Measurements from ENCODE around the gene SH3RF3.

Gene SH3RF3

DNA sequence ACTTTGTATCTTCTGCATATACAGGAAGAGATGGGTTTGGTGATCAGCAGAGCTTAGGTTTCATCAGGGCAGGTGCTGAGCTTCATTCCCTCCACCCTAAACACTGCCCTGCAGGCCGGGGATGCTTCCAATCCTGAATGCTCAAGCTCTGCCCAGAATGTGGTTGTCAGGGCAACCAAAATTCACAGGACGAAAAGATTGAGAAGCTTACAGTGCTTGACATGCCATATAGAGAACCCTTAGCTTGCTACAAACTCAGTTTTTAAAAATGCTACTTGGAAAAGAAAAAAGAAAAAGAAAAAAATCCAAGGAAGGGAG is 65.6 kb downstream of the SH3RF3 start:
- TF ChIP-seq, protein P1, sequence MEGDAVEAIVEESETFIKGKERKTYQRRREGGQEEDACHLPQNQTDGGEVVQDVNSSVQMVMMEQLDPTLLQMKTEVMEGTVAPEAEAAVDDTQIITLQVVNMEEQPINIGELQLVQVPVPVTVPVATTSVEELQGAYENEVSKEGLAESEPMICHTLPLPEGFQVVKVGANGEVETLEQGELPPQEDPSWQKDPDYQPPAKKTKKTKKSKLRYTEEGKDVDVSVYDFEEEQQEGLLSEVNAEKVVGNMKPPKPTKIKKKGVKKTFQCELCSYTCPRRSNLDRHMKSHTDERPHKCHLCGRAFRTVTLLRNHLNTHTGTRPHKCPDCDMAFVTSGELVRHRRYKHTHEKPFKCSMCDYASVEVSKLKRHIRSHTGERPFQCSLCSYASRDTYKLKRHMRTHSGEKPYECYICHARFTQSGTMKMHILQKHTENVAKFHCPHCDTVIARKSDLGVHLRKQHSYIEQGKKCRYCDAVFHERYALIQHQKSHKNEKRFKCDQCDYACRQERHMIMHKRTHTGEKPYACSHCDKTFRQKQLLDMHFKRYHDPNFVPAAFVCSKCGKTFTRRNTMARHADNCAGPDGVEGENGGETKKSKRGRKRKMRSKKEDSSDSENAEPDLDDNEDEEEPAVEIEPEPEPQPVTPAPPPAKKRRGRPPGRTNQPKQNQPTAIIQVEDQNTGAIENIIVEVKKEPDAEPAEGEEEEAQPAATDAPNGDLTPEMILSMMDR (IDR thresholded peaks at IDR 0.05), result no peak
- no peak for DNase-seq
- no peaks in the 10 kb centered on the region for H3K9me3 Mint-ChIP-seq
- H3K4me3 Mint-ChIP-seq, result no peak overlapping the region
- H3K27me3 Mint-ChIP-seq (ENCODE audit: low read depth, poor library complexity), result peaks cover 9% of the 10 kb centered on the region
- no peak overlapping the region for H3K27ac Mint-ChIP-seq
- peaks cover 55% of the 10 kb centered on the region for H3K4me1 Mint-ChIP-seq
- no peaks in the 10 kb centered on the region for H3K36me3 Mint-ChIP-seq (ENCODE audit: low read depth)

DNA sequence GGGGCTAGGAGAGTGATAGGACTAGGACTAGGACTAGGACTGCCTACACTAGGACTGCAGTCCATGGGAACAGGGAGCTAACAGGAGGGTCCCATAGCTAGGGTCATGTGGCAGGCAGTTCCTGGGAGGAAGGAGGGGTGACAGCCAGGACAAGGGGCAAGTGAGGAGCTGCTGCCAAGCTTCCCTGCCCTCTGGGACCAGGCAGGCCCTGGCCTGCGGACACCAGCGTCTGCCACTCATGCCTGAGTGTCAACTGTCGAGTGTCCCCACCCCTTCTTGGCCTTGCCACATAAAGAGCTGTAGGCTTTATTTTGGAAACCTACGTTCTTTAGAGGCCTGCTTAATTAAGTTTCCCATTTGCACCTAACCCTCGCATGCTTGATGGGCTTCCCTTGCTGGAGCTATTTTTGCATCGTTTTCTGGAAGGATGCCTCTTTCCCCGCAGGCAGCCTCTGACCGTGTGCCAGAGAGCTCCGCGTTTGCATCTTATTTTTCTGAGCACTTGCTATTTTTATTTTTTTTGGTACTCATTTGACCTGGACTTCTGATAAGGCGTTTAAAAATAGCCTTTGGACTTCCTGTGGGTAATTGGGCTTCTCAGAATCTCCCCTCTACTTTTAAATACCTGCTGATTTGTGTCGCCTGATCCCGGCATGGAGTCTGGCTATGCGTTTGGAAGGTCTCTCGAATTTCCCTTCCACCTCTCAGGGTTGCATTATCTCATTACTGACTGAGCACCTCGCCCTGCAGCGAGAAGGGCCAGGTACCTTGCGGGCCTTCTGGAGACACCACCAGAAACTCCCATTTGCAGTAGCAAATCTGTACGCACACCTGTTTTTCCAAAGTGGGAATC is 66.4 kb downstream of the SH3RF3 start:
- Mint-ChIP-seq H3K36me3 (ENCODE audit: low read depth) (no peaks in the 10 kb centered on the region), H3K4me1 (peaks cover 55% of the 10 kb centered on the region), H3K27ac (peak overlapping the region; percentile 87), H3K4me3 (no peak overlapping the region), H3K27me3 (ENCODE audit: low read depth, poor library complexity) (peaks cover 9% of the 10 kb centered on the region), H3K9me3 (no peaks in the 10 kb centered on the region)
- no peak for DNase-seq
- TF ChIP-seq, protein P1 (IDR thresholded peaks at IDR 0.05), result no peak

DNA sequence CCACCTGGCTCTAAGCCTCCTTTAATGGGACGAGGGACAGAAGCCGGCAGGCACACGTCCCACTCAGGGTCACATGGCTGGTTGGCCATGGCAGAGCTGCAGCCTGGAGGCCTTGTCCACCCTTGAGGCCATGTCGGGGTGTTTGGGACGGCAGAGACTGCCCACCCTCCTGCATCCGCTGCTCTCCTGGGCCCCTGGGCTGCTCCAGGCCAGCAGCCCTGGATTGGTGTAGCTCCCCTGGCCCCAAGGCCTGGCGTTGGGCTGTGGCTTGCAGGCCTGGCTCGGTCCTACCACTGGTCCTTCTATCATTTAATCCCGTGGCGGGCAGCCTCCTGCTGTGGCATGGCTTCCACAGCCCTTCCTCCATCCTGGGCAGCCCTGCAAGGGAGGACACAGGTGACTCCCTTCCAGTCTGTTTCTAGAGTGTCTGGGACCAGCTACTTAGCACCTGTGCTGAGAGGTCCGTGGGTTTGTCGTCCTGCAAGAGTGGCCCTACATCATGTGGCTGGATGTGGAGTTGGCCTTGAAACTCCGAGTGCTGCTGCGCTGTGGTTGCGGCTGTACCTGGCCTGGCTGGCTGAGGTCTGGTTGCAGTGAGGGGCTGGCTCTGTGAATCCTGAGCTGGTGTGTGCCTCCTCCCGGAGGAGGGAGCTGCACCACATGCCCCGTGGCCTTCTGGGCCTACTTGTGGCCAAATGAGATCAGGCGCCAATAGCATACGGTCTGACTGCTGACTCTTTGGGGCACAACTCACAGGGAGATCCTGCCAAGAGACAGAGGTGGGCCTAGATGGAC is 67.3 kb downstream of the SH3RF3 start:
- no peak for DNase-seq
- peaks cover 56% of the 10 kb centered on the region for H3K4me1 Mint-ChIP-seq

GRCh38 chr2:109197491-109198418 is 68.8 kb downstream of the SH3RF3 start:
- H3K36me3 Mint-ChIP-seq (ENCODE audit: low read depth), result no peaks in the 10 kb centered on the region
- H3K27me3 Mint-ChIP-seq (ENCODE audit: low read depth, poor library complexity), result peaks cover 5% of the 10 kb centered on the region
- peaks cover 62% of the 10 kb centered on the region for H3K4me1 Mint-ChIP-seq
- no peak for DNase-seq
- no peak overlapping the region for H3K27ac Mint-ChIP-seq
- TF ChIP-seq, protein P1 (IDR thresholded peaks at IDR 0.05), result no peak
- H3K4me3 Mint-ChIP-seq, result no peak overlapping the region
- no peaks in the 10 kb centered on the region for H3K9me3 Mint-ChIP-seq

More for the DNA sequence above, 67.3 kb downstream of the SH3RF3 start:
- no peak overlapping the region for H3K4me3 Mint-ChIP-seq
- H3K27ac Mint-ChIP-seq, result no peak overlapping the region
- TF ChIP-seq, protein P1 (IDR thresholded peaks at IDR 0.05), result no peak
- H3K9me3 Mint-ChIP-seq, result no peaks in the 10 kb centered on the region
- H3K27me3 Mint-ChIP-seq (ENCODE audit: low read depth, poor library complexity), result peaks cover 9% of the 10 kb centered on the region
- H3K36me3 Mint-ChIP-seq (ENCODE audit: low read depth), result no peaks in the 10 kb centered on the region

DNA sequence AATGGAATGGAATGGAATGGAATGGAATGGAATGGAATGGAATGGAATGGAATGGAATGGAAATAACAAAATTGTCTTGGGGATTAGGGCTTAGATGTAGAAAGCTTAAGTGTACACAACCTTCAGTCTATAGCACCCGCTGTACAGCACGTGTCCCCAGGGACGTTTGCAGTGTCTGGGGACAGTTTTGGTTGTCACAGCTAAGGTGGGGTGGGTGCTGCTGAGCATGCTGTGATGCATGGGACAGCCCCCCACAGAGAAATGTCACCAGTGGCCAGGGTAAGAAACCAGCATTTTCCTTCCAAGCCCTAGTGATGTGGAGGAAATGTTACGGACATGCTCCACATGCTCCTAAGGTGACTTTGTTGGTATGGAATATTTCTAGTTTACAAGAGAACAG is 70.8 kb downstream of the SH3RF3 start:
- TF ChIP-seq, protein P1 (IDR thresholded peaks at IDR 0.05), result no peak

More for the DNA sequence above, 70.8 kb downstream of the SH3RF3 start:
- H3K4me3 Mint-ChIP-seq, result no peak overlapping the region
- H3K4me1 Mint-ChIP-seq, result peaks cover 57% of the 10 kb centered on the region
- H3K36me3 Mint-ChIP-seq (ENCODE audit: low read depth), result no peaks in the 10 kb centered on the region
- no peaks in the 10 kb centered on the region for H3K9me3 Mint-ChIP-seq
- peaks cover 5% of the 10 kb centered on the region for H3K27me3 Mint-ChIP-seq (ENCODE audit: low read depth, poor library complexity)
- H3K27ac Mint-ChIP-seq, result no peak overlapping the region
- no peak for DNase-seq
